ENCODE results near the gene NCR3LG1.

The NCR3LG1 gene

GRCh38 chr11:17382046-17382728, 30.6 kb downstream of the NCR3LG1 start:
- Histone ChIP-seq H3K4me2 (ENCODE audit: low read length) (no peak overlapping the region), H3K79me2 (no peaks in the 10 kb centered on the region), H3K9ac (no peak overlapping the region), H3K27ac (no peak overlapping the region), H3K27me3 (ENCODE audit: control insufficient read depth, insufficient read depth, low read length) (no peaks in the 10 kb centered on the region), H3K9me3 (ENCODE audit: control insufficient read depth, low read length) (no peaks in the 10 kb centered on the region), H3K36me3 (ENCODE audit: control insufficient read depth, insufficient read depth, low read length) (no peaks in the 10 kb centered on the region), H2AFZ (no peak overlapping the region), H3K4me3 (ENCODE audit: low read depth, low read length) (no peak overlapping the region), H3K4me1 (no peaks in the 10 kb centered on the region)
- TF ChIP-seq, protein P1, sequence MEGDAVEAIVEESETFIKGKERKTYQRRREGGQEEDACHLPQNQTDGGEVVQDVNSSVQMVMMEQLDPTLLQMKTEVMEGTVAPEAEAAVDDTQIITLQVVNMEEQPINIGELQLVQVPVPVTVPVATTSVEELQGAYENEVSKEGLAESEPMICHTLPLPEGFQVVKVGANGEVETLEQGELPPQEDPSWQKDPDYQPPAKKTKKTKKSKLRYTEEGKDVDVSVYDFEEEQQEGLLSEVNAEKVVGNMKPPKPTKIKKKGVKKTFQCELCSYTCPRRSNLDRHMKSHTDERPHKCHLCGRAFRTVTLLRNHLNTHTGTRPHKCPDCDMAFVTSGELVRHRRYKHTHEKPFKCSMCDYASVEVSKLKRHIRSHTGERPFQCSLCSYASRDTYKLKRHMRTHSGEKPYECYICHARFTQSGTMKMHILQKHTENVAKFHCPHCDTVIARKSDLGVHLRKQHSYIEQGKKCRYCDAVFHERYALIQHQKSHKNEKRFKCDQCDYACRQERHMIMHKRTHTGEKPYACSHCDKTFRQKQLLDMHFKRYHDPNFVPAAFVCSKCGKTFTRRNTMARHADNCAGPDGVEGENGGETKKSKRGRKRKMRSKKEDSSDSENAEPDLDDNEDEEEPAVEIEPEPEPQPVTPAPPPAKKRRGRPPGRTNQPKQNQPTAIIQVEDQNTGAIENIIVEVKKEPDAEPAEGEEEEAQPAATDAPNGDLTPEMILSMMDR (IDR thresholded peaks at IDR 0.05): no peak

- TF ChIP-seq, protein P1 (IDR thresholded peaks at IDR 0.05): no peak
- Histone ChIP-seq H3K9ac (no peak overlapping the region), H3K9me3 (ENCODE audit: control insufficient read depth, low read length) (no peaks in the 10 kb centered on the region), H3K36me3 (ENCODE audit: control insufficient read depth, insufficient read depth, low read length) (no peaks in the 10 kb centered on the region), H3K4me1 (no peaks in the 10 kb centered on the region), H3K79me2 (no peaks in the 10 kb centered on the region), H3K27me3 (ENCODE audit: control insufficient read depth, insufficient read depth, low read length) (no peaks in the 10 kb centered on the region), H3K4me3 (ENCODE audit: low read depth, low read length) (no peak overlapping the region), H3K4me2 (ENCODE audit: low read length) (no peak overlapping the region), H2AFZ (no peak overlapping the region), H3K27ac (no peak overlapping the region)
These were observed 31.9 kb downstream of the NCR3LG1 start for GRCh38 chr11:17383461-17383860.

GRCh38 chr11:17384002-17384511, 32.5 kb downstream of the NCR3LG1 start:
- no peak overlapping the region for H3K9ac ChIP-seq
- no peak overlapping the region for H3K4me3 ChIP-seq (ENCODE audit: low read depth, low read length)
- TF ChIP-seq, protein P1 (IDR thresholded peaks at IDR 0.05): peak; percentile 75
- H3K27ac ChIP-seq: no peak overlapping the region
- no peaks in the 10 kb centered on the region for H3K4me1 ChIP-seq
- H2AFZ ChIP-seq: no peak overlapping the region
- no peaks in the 10 kb centered on the region for H3K79me2 ChIP-seq
- no peaks in the 10 kb centered on the region for H3K9me3 ChIP-seq (ENCODE audit: control insufficient read depth, low read length)
- no peaks in the 10 kb centered on the region for H3K27me3 ChIP-seq (ENCODE audit: control insufficient read depth, insufficient read depth, low read length)
- no peak overlapping the region for H3K4me2 ChIP-seq (ENCODE audit: low read length)
- H3K36me3 ChIP-seq (ENCODE audit: control insufficient read depth, insufficient read depth, low read length): no peaks in the 10 kb centered on the region

GRCh38 chr11:17385492-17385891, 33.9 kb downstream of the NCR3LG1 start:
- H3K36me3 ChIP-seq (ENCODE audit: control insufficient read depth, insufficient read depth, low read length): no peaks in the 10 kb centered on the region
- no peak overlapping the region for H3K4me2 ChIP-seq (ENCODE audit: low read length)
- no peaks in the 10 kb centered on the region for H3K27me3 ChIP-seq (ENCODE audit: control insufficient read depth, insufficient read depth, low read length)
- no peaks in the 10 kb centered on the region for H3K9me3 ChIP-seq (ENCODE audit: control insufficient read depth, low read length)
- no peak overlapping the region for H2AFZ ChIP-seq
- no peaks in the 10 kb centered on the region for H3K79me2 ChIP-seq
- H3K4me3 ChIP-seq (ENCODE audit: low read depth, low read length): no peak overlapping the region
- H3K9ac ChIP-seq: no peak overlapping the region
- TF ChIP-seq, protein P1 (IDR thresholded peaks at IDR 0.05): no peak
- no peaks in the 10 kb centered on the region for H3K4me1 ChIP-seq
- H3K27ac ChIP-seq: no peak overlapping the region

DNA sequence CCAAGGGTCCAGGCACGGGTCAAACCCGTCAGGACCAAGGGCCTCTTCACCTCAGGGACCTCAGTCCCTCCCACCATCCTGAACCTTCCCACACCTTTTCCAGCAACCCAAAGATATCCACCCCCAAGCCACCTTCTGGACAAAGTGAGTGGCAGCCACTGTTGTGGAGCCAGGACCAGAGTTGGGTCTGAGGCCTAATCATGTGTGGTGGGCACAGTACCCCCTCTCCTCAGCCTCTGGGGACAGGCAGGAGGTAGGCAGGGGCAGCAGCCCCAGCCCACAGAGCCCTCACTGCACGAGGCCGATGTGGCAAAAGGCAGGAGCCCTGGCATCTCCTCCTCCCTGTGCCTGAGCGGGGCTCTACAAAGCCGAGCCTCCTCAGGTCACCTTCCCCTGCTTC, 34.3 kb downstream of the NCR3LG1 start:
- no peaks in the 10 kb centered on the region for H3K9me3 ChIP-seq (ENCODE audit: control insufficient read depth, low read length)
- H3K36me3 ChIP-seq (ENCODE audit: control insufficient read depth, insufficient read depth, low read length): no peaks in the 10 kb centered on the region
- no peaks in the 10 kb centered on the region for H3K27me3 ChIP-seq (ENCODE audit: control insufficient read depth, insufficient read depth, low read length)
- no peak overlapping the region for H2AFZ ChIP-seq
- TF ChIP-seq, protein P1 (IDR thresholded peaks at IDR 0.05): no peak
- H3K4me2 ChIP-seq (ENCODE audit: low read length): peak overlapping the region; percentile 35
- H3K9ac ChIP-seq: no peak overlapping the region
- no peaks in the 10 kb centered on the region for H3K79me2 ChIP-seq
- H3K4me1 ChIP-seq: no peaks in the 10 kb centered on the region
- H3K27ac ChIP-seq: no peak overlapping the region
- H3K4me3 ChIP-seq (ENCODE audit: low read depth, low read length): peak overlapping the region; percentile 29

Data from parathyroid adenoma (tissue), 2 donors.